Mononuclear cell (primary cell): ENCODE data around the gene ADAP1. TPM values are rescaled to one million over a fixed set of nuclear protein-coding genes. Genes with fewer than 3 reads are reported as not detected.

ENCODE experiments used
- H3K27me3 ChIP-seq: 2 replicates; pipeline ENCODE4 v1.6.0; 2011; ENCODE audit warnings: low read length, control low read depth; ENCODE audit not compliant: insufficient read depth
- H3K4me1 ChIP-seq: 2 replicates; pipeline ENCODE4 v1.5.1; 2011; ENCODE audit warnings: mild to moderate bottlenecking, low read length, control low read depth; ENCODE audit not compliant: insufficient read depth
- H3K4me3 ChIP-seq: 2 replicates; pipeline ENCODE4 v1.5.1; 2011; ENCODE audit warnings: mild to moderate bottlenecking, low read length, moderate library complexity
- H3K9me3 ChIP-seq: 2 replicates; pipeline ENCODE4 v1.5.1; 2011; ENCODE audit warnings: low read depth, mild to moderate bottlenecking, control low read depth, low read length
- total RNA-seq: library from RNA; depleted of rRNA; stranded (reverse); fragments of >200 nt; gene quantifications from one replicate; pipeline ENCODE4 v1.2.3, GENCODE V29; 2012

ADAP1 gene
- total RNA-seq, 1 donor = 24.3 TPM

- Histone ChIP-seq H3K4me1 (no peaks in the 10 kb centered on the region), H3K9me3 (no peaks in the 10 kb centered on the region), H3K4me3 (no peak overlapping the region), H3K27me3 (no peaks in the 10 kb centered on the region)
These were observed 28.1 kb upstream of the ADAP1 start for GRCh38 chr7:982511-983003.

GRCh38 chr7:981793-982510 is 27.5 kb upstream of the ADAP1 start:
- no peaks in the 10 kb centered on the region for H3K4me1 ChIP-seq
- no peak overlapping the region for H3K4me3 ChIP-seq
- H3K9me3 ChIP-seq = no peaks in the 10 kb centered on the region
- H3K27me3 ChIP-seq = no peaks in the 10 kb centered on the region

- Histone ChIP-seq H3K4me3 (no peak overlapping the region), H3K27me3 (no peaks in the 10 kb centered on the region), H3K9me3 (no peaks in the 10 kb centered on the region), H3K4me1 (peaks cover 5% of the 10 kb centered on the region)
These were observed 25.5 kb upstream of the ADAP1 start for GRCh38 chr7:979886-980571.

- Histone ChIP-seq H3K4me1 (peaks cover 12% of the 10 kb centered on the region), H3K27me3 (no peaks in the 10 kb centered on the region), H3K9me3 (no peaks in the 10 kb centered on the region), H3K4me3 (no peak overlapping the region)
These were observed 24.7 kb upstream of the ADAP1 start for GRCh38 chr7:979151-979550.

- Histone ChIP-seq H3K9me3 (no peaks in the 10 kb centered on the region), H3K27me3 (no peaks in the 10 kb centered on the region), H3K4me1 (peaks cover 18% of the 10 kb centered on the region), H3K4me3 (no peak overlapping the region)
These were observed 24.1 kb upstream of the ADAP1 start for GRCh38 chr7:978416-979091.

GRCh38 chr7:978049-978346 is 23.5 kb upstream of the ADAP1 start:
- Histone ChIP-seq H3K9me3 (no peaks in the 10 kb centered on the region), H3K27me3 (no peaks in the 10 kb centered on the region), H3K4me3 (no peak overlapping the region), H3K4me1 (peaks cover 23% of the 10 kb centered on the region)

- peaks cover 23% of the 10 kb centered on the region for H3K4me1 ChIP-seq
- no peaks in the 10 kb centered on the region for H3K27me3 ChIP-seq
- no peak overlapping the region for H3K4me3 ChIP-seq
- no peaks in the 10 kb centered on the region for H3K9me3 ChIP-seq
These were observed 23.0 kb upstream of the ADAP1 start for GRCh38 chr7:977326-978048.

- H3K27me3 ChIP-seq = no peaks in the 10 kb centered on the region
- H3K9me3 ChIP-seq = no peaks in the 10 kb centered on the region
- H3K4me3 ChIP-seq = no peak overlapping the region
- H3K4me1 ChIP-seq = peaks cover 27% of the 10 kb centered on the region
These were observed 22.4 kb upstream of the ADAP1 start for GRCh38 chr7:976901-977325.

GRCh38 chr7:975702-976473 is 21.4 kb upstream of the ADAP1 start:
- peaks cover 33% of the 10 kb centered on the region for H3K4me1 ChIP-seq
- H3K27me3 ChIP-seq = no peaks in the 10 kb centered on the region
- no peaks in the 10 kb centered on the region for H3K9me3 ChIP-seq
- no peak overlapping the region for H3K4me3 ChIP-seq

GRCh38 chr7:974820-975681 is 20.6 kb upstream of the ADAP1 start, which contains the start of gene COX19:
COX19 (minus strand) TSS chr7:975549; CDS start chr7:975509, 40 bp downstream.
- peaks cover 34% of the 10 kb centered on the region for H3K4me1 ChIP-seq
- no peaks in the 10 kb centered on the region for H3K27me3 ChIP-seq
- peak within 1 kb of the TSS; percentile 98 for H3K4me3 ChIP-seq
- H3K9me3 ChIP-seq = no peaks in the 10 kb centered on the region

- Histone ChIP-seq H3K9me3 (no peaks in the 10 kb centered on the region), H3K4me3 (peak overlapping the region; percentile 98), H3K27me3 (no peaks in the 10 kb centered on the region), H3K4me1 (peaks cover 43% of the 10 kb centered on the region)
These were observed 19.7 kb upstream of the ADAP1 start for GRCh38 chr7:974172-974571.

GRCh38 chr7:973312-973711 is 18.8 kb upstream of the ADAP1 start:
- Histone ChIP-seq H3K9me3 (no peaks in the 10 kb centered on the region), H3K4me3 (no peak overlapping the region), H3K27me3 (no peaks in the 10 kb centered on the region), H3K4me1 (peaks cover 51% of the 10 kb centered on the region)

GRCh38 chr7:972676-973309 is 18.3 kb upstream of the ADAP1 start:
- H3K27me3 ChIP-seq = no peaks in the 10 kb centered on the region
- no peak overlapping the region for H3K4me3 ChIP-seq
- H3K9me3 ChIP-seq = no peaks in the 10 kb centered on the region
- H3K4me1 ChIP-seq = peaks cover 52% of the 10 kb centered on the region
